Immature natural killer cell (primary cell): ENCODE results near the gene MAP2K3. TPM values are rescaled to one million over a fixed set of nuclear protein-coding genes. Genes with fewer than 3 reads are reported as not detected.

ENCODE experiments used
- DNase-seq, 3 donors: peaks; one replicate each; pipeline ENCODE4 v3.0.0; 2022; ENCODE audit warnings: mixed read lengths in 1 of 3
- H3K27ac Mint-ChIP-seq, 6 donors: one replicate each; pipeline ENCODE4 v1.8.0; 2020; ENCODE audit warnings: mixed read lengths in 6 of 6, mild to moderate bottlenecking in 5 of 6, inconsistent platforms in 4 of 6, moderate library complexity in 3 of 6
- H3K27me3 Mint-ChIP-seq, 3 donors: one replicate each; pipeline ENCODE4 v1.8.0; 2020 to 2021; ENCODE audit warnings: low read depth in 3 of 3, mild to moderate bottlenecking in 3 of 3, mixed read lengths in 3 of 3, moderate library complexity in 3 of 3, inconsistent platforms in 1 of 3
- H3K36me3 Mint-ChIP-seq, 3 donors: one replicate each; pipeline ENCODE4 v1.8.0; 2020; ENCODE audit warnings: mixed read lengths in 3 of 3, inconsistent platforms in 2 of 3, mild to moderate bottlenecking in 2 of 3
- H3K4me1 Mint-ChIP-seq, 2 donors: one replicate each; pipeline ENCODE4 v1.8.0; 2020; ENCODE audit warnings: inconsistent platforms in 2 of 2, mild to moderate bottlenecking in 2 of 2, mixed read lengths in 2 of 2, moderate library complexity in 1 of 2
- H3K4me3 Mint-ChIP-seq, 5 donors: one replicate each; pipeline ENCODE4 v1.8.0; 2020; ENCODE audit warnings: mild to moderate bottlenecking in 5 of 5, mixed read lengths in 5 of 5, inconsistent platforms in 3 of 5, moderate library complexity in 3 of 5
- H3K9me3 Mint-ChIP-seq, 6 donors: one replicate each; pipeline ENCODE4 v1.8.0; 2020; ENCODE audit warnings: mild to moderate bottlenecking in 6 of 6, mixed read lengths in 6 of 6, inconsistent platforms in 4 of 6, moderate library complexity in 3 of 6
- polyA plus RNA-seq, 3 donors: library from polyadenylated mRNA; unstranded; fragments of 300-500 nt; fragmentation: Illumina TruSeq; gene quantifications; one replicate each; pipeline ENCODE4 v1.2.3, GENCODE V29; 2021

Gene MAP2K3
- polyA plus RNA-seq, 3 donors from 2014 or later = 66.6 to 136 (median 93.9) TPM

DNA sequence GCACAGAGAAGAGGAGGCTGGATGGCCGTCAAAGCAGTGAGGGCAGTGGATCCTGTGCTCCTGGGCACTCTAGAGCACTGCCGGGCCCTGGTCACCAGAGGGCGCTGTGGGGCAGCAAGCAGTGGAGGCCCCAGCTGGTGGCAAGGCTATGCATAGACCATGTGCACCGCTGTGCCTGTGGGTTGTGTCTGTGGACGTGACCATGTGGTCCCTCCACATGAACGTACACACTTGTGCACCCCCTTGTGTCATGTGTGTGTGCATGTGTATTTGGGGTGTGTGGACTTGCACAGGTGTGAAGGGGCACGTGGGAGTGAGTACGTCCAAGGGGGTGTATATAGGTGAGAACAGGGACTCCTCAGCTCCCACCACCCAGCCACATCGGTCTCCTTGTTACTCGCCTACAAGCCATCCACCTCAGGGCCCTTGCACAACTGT, 4.4 kb upstream of the MAP2K3 start:
- H3K4me1 Mint-ChIP-seq = peaks cover 24 to 30% of the 10 kb centered on the region in 2 donors
- H3K27me3 Mint-ChIP-seq = peaks cover 0 to 8% (median 6%) of the 10 kb centered on the region in 3 donors
- no peaks in the 10 kb centered on the region for H3K9me3 Mint-ChIP-seq
- H3K4me3 Mint-ChIP-seq = no peak overlapping the region
- DNase-seq = peak; percentile 84 to 87 (median 84)
- H3K36me3 Mint-ChIP-seq = no peaks in the 10 kb centered on the region
- peak overlapping the region in 5 of 6 donors; percentile 43 to 89 (median 83) for H3K27ac Mint-ChIP-seq

GRCh38 chr17:21282231-21282630, 2.3 kb upstream of the MAP2K3 start:
- Mint-ChIP-seq H3K4me3 (peak overlapping the region; percentile 50 to 92 (median 54)), H3K27ac (peak overlapping the region in 4 of 6 donors; percentile 43 to 89 (median 62)), H3K36me3 (no peaks in the 10 kb centered on the region), H3K9me3 (no peaks in the 10 kb centered on the region), H3K4me1 (peaks cover 32 to 39% of the 10 kb centered on the region in 2 donors), H3K27me3 (peaks cover 6 to 13% (median 8%) of the 10 kb centered on the region in 3 donors)
- no peak for DNase-seq

- H3K9me3 Mint-ChIP-seq = no peaks in the 10 kb centered on the region
- peak overlapping the region; percentile 51 to 96 (median 67) for H3K4me3 Mint-ChIP-seq
- H3K36me3 Mint-ChIP-seq = no peaks in the 10 kb centered on the region
- DNase-seq = no peak
- peaks cover 8 to 16% (median 12%) of the 10 kb centered on the region in 3 donors for H3K27me3 Mint-ChIP-seq
- H3K4me1 Mint-ChIP-seq = peaks cover 38 to 45% of the 10 kb centered on the region in 2 donors
- peak overlapping the region in 5 of 6 donors; percentile 26 to 89 (median 45) for H3K27ac Mint-ChIP-seq
These were observed 1.7 kb upstream of the MAP2K3 start for GRCh38 chr17:21282850-21283249.

DNA sequence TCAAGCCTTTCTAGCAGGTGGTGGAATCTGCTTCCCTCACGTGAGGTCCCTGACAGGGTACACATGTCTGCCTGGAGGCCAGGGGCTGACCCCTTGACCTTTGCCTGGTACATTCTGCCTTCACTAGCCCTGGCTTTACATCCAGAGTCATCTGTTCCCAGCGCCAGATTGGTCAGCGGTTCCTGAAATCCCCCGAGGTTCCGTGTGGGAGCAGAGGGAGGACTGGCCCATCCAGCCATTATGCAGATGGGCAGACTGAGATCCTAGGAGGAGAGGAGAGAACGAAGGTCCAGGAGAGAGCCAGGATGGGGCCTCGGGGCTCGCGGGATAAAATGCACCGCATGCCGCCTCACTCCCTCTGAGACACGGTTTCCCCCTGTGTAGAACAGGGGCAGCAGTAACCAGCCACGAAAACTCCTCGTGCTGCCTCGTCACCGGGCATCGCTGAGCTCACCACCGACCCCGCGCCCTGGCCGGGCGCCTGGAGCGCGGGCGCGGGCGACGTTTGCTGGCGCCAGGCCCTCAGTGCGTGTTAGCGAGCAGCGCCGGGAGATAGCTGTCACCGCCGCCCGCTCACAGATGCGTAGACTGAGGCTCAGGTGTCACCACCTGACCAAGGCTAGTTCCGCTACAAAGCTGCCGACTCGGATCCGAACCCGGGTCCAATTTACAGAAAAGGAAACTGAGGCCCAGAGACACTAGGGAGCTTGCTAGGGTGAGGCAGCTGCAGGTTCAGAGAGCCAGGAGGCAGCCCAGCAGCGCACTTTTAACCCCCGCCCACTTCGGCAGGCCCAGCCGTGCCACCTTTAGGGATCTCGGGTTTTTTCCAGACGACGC, 811 bp upstream of the MAP2K3 start:
- Mint-ChIP-seq H3K4me1 (peaks cover 47 to 53% of the 10 kb centered on the region in 2 donors), H3K36me3 (no peaks in the 10 kb centered on the region), H3K27ac (peak overlapping the region; percentile 95 to 100 (median 99)), H3K27me3 (peaks cover 14 to 16% (median 15%) of the 10 kb centered on the region in 3 donors), H3K9me3 (no peaks in the 10 kb centered on the region), H3K4me3 (peak overlapping the region; percentile 92 to 98 (median 96))
- DNase-seq = no peak

DNA sequence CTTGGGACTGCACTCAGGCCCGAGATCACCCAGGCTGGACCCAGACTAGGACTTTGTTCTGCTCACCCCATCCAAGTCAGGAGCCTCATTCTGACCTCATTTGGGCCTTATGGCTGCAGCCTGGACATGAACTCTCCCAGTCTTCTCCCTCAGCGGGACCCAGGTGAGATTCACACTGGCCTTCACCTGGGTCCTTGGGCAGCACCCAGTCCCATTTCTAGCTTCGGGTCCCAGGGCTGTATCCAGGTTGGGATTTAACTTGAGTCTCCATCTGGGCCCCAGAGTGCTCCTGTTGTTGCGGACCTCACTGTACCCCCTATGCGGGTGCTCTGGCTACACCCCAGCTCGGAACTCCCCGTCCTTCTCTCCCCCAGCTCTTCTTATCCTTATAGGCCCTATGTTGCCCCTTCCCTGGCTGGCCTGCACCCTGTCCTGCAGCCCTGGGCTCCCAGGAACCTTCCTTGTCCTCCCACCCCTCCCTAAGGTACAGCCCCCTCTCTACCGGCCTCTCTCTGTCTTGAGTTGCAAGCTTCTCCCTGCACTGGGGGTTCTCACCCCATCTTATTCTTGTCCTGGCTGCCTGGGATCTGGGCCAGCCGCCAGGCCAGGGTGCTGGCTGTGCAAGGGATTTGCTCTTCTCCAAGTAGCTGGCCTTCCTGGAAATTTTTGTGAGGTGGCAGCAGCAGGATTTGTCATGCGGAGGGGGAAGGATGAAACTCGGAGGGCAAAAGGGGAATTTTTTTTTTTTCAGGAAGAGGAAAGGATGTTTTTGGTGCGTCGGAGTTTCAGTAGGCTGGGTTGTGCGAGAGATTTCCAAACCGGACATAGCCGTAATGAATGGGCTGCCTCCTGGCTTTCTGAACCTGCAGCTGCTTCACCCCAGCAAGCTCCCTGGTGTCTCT, 904 bp downstream of the MAP2K3 start:
- H3K36me3 Mint-ChIP-seq = no peaks in the 10 kb centered on the region
- peaks cover 15 to 16% (median 16%) of the 10 kb centered on the region in 3 donors for H3K27me3 Mint-ChIP-seq
- H3K4me3 Mint-ChIP-seq = peak overlapping the region; percentile 92 to 98 (median 96)
- H3K27ac Mint-ChIP-seq = peak overlapping the region; percentile 99 to 100 (median 99)
- no peak for DNase-seq
- H3K9me3 Mint-ChIP-seq = peaks cover 0 to 2% (median 0%) of the 10 kb centered on the region in 6 donors
- H3K4me1 Mint-ChIP-seq = peaks cover 45 to 60% of the 10 kb centered on the region in 2 donors

- Mint-ChIP-seq H3K9me3 (peaks cover 0 to 4% (median 0%) of the 10 kb centered on the region in 6 donors), H3K27ac (peak overlapping the region; percentile 99 to 100 (median 99)), H3K27me3 (peaks cover 15 to 23% (median 16%) of the 10 kb centered on the region in 3 donors), H3K4me3 (peak overlapping the region; percentile 92 to 98 (median 96)), H3K4me1 (peaks cover 53 to 66% of the 10 kb centered on the region in 2 donors), H3K36me3 (no peaks in the 10 kb centered on the region)
- no peak for DNase-seq
These were observed 1.7 kb downstream of the MAP2K3 start for GRCh38 chr17:21286066-21286770.

GRCh38 chr17:21286909-21287702, 2.6 kb downstream of the MAP2K3 start:
- no peaks in the 10 kb centered on the region for H3K36me3 Mint-ChIP-seq
- H3K4me1 Mint-ChIP-seq = peaks cover 59 to 70% of the 10 kb centered on the region in 2 donors
- no peak for DNase-seq
- H3K27me3 Mint-ChIP-seq = peaks cover 15 to 24% (median 16%) of the 10 kb centered on the region in 3 donors
- peak overlapping the region; percentile 92 to 98 (median 96) for H3K4me3 Mint-ChIP-seq
- peaks cover 0 to 6% (median 1%) of the 10 kb centered on the region in 6 donors for H3K9me3 Mint-ChIP-seq
- peak overlapping the region; percentile 99 to 100 (median 99) for H3K27ac Mint-ChIP-seq

DNA sequence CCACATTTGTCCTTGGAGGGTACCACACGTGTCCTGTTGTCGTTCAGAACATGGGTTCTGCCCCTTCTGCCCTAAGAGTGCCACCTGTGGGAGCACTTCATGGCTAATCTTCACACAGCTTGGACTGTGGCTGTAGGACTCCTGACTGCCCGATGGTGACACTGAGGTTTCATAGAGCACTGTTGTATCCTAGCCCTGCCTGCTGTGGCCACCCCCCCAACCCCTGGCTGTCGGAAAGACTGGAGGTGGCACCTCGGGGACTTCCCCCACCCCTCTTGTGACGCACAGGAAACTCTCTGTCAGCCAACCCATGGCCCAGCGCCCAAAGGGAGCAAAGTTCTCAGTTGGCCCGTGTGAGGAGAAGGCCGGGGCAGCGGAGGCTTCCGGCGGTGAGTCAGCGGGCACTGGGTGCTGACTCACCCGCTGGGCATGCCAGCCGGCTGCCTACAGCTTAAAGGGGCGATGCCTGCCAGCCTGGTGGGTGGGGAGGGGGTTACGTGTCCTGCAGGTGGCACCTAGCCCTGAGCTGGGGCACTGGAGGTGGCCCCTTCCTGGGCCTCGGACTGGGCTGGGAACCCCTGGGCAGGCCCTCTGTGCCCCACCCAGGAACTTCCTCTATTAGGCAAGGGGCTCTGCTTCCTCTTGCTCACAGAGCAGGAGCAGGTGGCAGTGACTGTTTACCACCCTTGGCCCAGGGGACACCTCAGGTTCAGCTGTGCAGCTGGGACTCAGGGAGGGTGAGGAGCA, 3.4 kb downstream of the MAP2K3 start:
- Mint-ChIP-seq H3K27ac (peak overlapping the region; percentile 99 to 100 (median 99)), H3K27me3 (peaks cover 13 to 31% (median 15%) of the 10 kb centered on the region in 3 donors), H3K4me1 (peaks cover 67 to 69% of the 10 kb centered on the region in 2 donors), H3K4me3 (peak overlapping the region; percentile 92 to 98 (median 96)), H3K9me3 (peaks cover 0 to 10% (median 8%) of the 10 kb centered on the region in 6 donors), H3K36me3 (peaks cover 0 to 3% (median 0%) of the 10 kb centered on the region in 3 donors)
- peak; percentile 97 to 98 (median 97) for DNase-seq

DNA sequence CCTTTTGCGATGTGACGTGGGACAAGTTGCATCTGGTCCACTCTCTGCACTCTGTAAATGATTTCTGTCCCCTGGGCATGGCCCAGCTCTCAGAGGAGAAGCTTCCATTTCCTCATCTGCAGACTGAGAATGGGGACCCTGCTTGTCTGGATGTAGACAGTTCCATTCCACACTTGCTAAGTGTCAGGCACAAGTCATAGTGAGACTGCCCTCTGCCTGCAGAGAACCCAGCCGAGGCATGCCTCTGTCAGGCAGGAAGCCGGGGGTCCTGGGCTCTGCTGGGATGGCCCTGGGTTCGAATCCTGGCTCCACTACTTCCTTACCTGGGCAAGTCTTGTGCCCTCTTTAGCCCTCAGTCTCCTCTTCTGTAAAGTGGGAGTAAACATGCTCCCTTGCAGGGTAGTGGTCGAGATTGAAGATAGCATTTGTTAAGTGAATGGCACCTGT, 4.1 kb downstream of the MAP2K3 start:
- Mint-ChIP-seq H3K9me3 (peaks cover 0 to 10% (median 8%) of the 10 kb centered on the region in 6 donors), H3K4me1 (peaks cover 67 to 69% of the 10 kb centered on the region in 2 donors), H3K27ac (peak overlapping the region; percentile 99 to 100 (median 99)), H3K4me3 (peak overlapping the region; percentile 92 to 98 (median 96)), H3K36me3 (peaks cover 0 to 3% (median 0%) of the 10 kb centered on the region in 3 donors), H3K27me3 (peaks cover 14 to 33% (median 15%) of the 10 kb centered on the region in 3 donors)
- peak; percentile 28 to 40 (median 31) for DNase-seq

- Mint-ChIP-seq H3K4me1 (peaks cover 69 to 74% of the 10 kb centered on the region in 2 donors), H3K4me3 (peak overlapping the region in 3 of 5 donors; percentile 92 to 98 (median 96)), H3K36me3 (peaks cover 0 to 3% (median 0%) of the 10 kb centered on the region in 3 donors), H3K27me3 (peaks cover 14 to 29% (median 15%) of the 10 kb centered on the region in 3 donors), H3K27ac (peak overlapping the region; percentile 99 to 100 (median 99)), H3K9me3 (peaks cover 0 to 10% (median 9%) of the 10 kb centered on the region in 6 donors)
- DNase-seq = no peak
These were observed 4.8 kb downstream of the MAP2K3 start for GRCh38 chr17:21289175-21289901.
